ENCODE data around the gene AMBRA1. TPM values are rescaled to one million over a fixed set of nuclear protein-coding genes. Genes with fewer than 3 reads are reported as not detected.

Gene AMBRA1
- total and polyA plus RNA-seq, 2 donors from 2014 or later, result 8.0 to 32.6 TPM

GRCh38 chr11:46413760-46414465, 179.9 kb downstream of the AMBRA1 start:
- H3K4me3 ChIP-seq (ENCODE audit: low read length in 3 of 3), result no peak overlapping the region
- intact Hi-C loops (cut with DNase I), result no loop called here
- no peak overlapping the region for H3K9ac ChIP-seq (ENCODE audit: low read length in 3 of 3)
- no peak overlapping the region for H3K27ac ChIP-seq (ENCODE audit: low read depth in 2 of 2, low read length in 2 of 2)
- H3K4me1 ChIP-seq (ENCODE audit: control insufficient read depth in 2 of 3, insufficient read depth in 2 of 3, low read depth in 1 of 3, low read length in 3 of 3), result no peaks in the 10 kb centered on the region
- no peaks in the 10 kb centered on the region for H3K9me3 ChIP-seq (ENCODE audit: control insufficient read depth in 2 of 3, insufficient read depth in 1 of 3, low read length in 3 of 3)
- no peaks in the 10 kb centered on the region for H3K27me3 ChIP-seq (ENCODE audit: control insufficient read depth, insufficient read depth, low read length)
- H3K36me3 ChIP-seq (ENCODE audit: control insufficient read depth in 2 of 3, insufficient read depth in 3 of 3, low read length in 3 of 3), result peaks cover 2 to 33% (median 24%) of the 10 kb centered on the region in 3 donors
- DNase-seq, result no peak
- FAIRE-seq, result no peak
- no peak for TF ChIP-seq CTCF (IDR thresholded peaks at IDR 0.05; ENCODE audit: borderline replicate concordance, extremely low read depth, insufficient read depth)

GRCh38 chr11:46410021-46410420, 183.8 kb downstream of the AMBRA1 start:
- FAIRE-seq (no peak), DNase-seq (no peak)
- Histone ChIP-seq H3K27me3 (ENCODE audit: control insufficient read depth, insufficient read depth, low read length) (no peaks in the 10 kb centered on the region), H3K9me3 (ENCODE audit: control insufficient read depth in 2 of 3, insufficient read depth in 1 of 3, low read length in 3 of 3) (no peaks in the 10 kb centered on the region), H3K27ac (ENCODE audit: low read depth in 2 of 2, low read length in 2 of 2) (no peak overlapping the region), H3K4me1 (ENCODE audit: control insufficient read depth in 2 of 3, insufficient read depth in 2 of 3, low read depth in 1 of 3, low read length in 3 of 3) (no peaks in the 10 kb centered on the region), H3K9ac (ENCODE audit: low read length in 3 of 3) (no peak overlapping the region), H3K36me3 (ENCODE audit: control insufficient read depth in 2 of 3, insufficient read depth in 3 of 3, low read length in 3 of 3) (peaks cover 3 to 28% (median 26%) of the 10 kb centered on the region in 3 donors), H3K4me3 (ENCODE audit: low read length in 3 of 3) (no peak overlapping the region)
- no peak for TF ChIP-seq CTCF (IDR thresholded peaks at IDR 0.05; ENCODE audit: borderline replicate concordance, extremely low read depth, insufficient read depth)
- intact Hi-C loops (cut with DNase I), result no loop called here

GRCh38 chr11:46408407-46408986, 185.3 kb downstream of the AMBRA1 start:
- H3K4me1 ChIP-seq (ENCODE audit: control insufficient read depth in 2 of 3, insufficient read depth in 2 of 3, low read depth in 1 of 3, low read length in 3 of 3), result no peaks in the 10 kb centered on the region
- H3K9me3 ChIP-seq (ENCODE audit: control insufficient read depth in 2 of 3, insufficient read depth in 1 of 3, low read length in 3 of 3), result no peaks in the 10 kb centered on the region
- H3K4me3 ChIP-seq (ENCODE audit: low read length in 3 of 3), result no peak overlapping the region
- DNase-seq, result peak in 1 of 5 donors; percentile 57
- no peak for TF ChIP-seq CTCF (IDR thresholded peaks at IDR 0.05; ENCODE audit: borderline replicate concordance, extremely low read depth, insufficient read depth)
- H3K36me3 ChIP-seq (ENCODE audit: control insufficient read depth in 2 of 3, insufficient read depth in 3 of 3, low read length in 3 of 3), result peaks cover 3 to 25% (median 21%) of the 10 kb centered on the region in 3 donors
- intact Hi-C loops (cut with DNase I), result no loop called here
- H3K9ac ChIP-seq (ENCODE audit: low read length in 3 of 3), result no peak overlapping the region
- no peak overlapping the region for H3K27ac ChIP-seq (ENCODE audit: low read depth in 2 of 2, low read length in 2 of 2)
- no peaks in the 10 kb centered on the region for H3K27me3 ChIP-seq (ENCODE audit: control insufficient read depth, insufficient read depth, low read length)
- no peak for FAIRE-seq
